K562 (cell line): Measurements from ENCODE around the gene SNAP23. TPM values are rescaled to one million over a fixed set of nuclear protein-coding genes. Genes with fewer than 3 reads are reported as not detected.

Source experiments
- CC2D1A ChIP-seq: fragments of 450-650 bp; IDR thresholded peaks from 2 replicates; pipeline ENCODE4 v1.6.1; 2017; ENCODE audit warnings: mild to moderate bottlenecking
- CTCF ChIP-seq, 3 experiments: IDR thresholded peaks in 2 of 3; conservative IDR thresholded peaks in 1 of 3; 2 replicates each; pipeline ENCODE4 v1.5.1; 2011 to 2012; ENCODE audit warnings: low read length in 3 of 3, mild to moderate bottlenecking in 3 of 3, control low read depth in 2 of 3, improper control_type of control experiment in 1 of 3, inconsistent platforms in 1 of 3, low read depth in 1 of 3, mixed read lengths in 1 of 3, moderate library complexity in 1 of 3; ENCODE audit not compliant: insufficient read depth in 2 of 3
- DIDO1 ChIP-seq: fragments of 450-650 bp; IDR thresholded peaks from 2 replicates; pipeline ENCODE4 v1.6.1; 2016; ENCODE audit warnings: low read depth, missing biosample characterization, missing genetic modification characterization
- MCM2 ChIP-seq: fragments of 450-650 bp; IDR thresholded peaks from 2 replicates; pipeline ENCODE4 v1.6.1; 2017; ENCODE audit warnings: low read depth, mild to moderate bottlenecking
- MIER1 ChIP-seq: fragments of 450-650 bp; IDR thresholded peaks from 2 replicates; pipeline ENCODE4 v1.6.1; 2016; ENCODE audit warnings: antibody characterized with exemption, mild to moderate bottlenecking, low read depth
- MYC ChIP-seq, 2 experiments: fragments of 250-450 bp in 1 of 2; sonication (Bioruptor Pico) in 1 of 2; IDR thresholded peaks; 2 replicates each; pipeline versions ENCODE4 v1.5.1 to v1.6.1; 2012 to 2021; ENCODE audit warnings: low read depth in 2 of 2, borderline replicate concordance in 1 of 2, improper control_type of control experiment in 1 of 2, low read length in 1 of 2, mild to moderate bottlenecking in 1 of 2, moderate library complexity in 1 of 2
- PBX2 ChIP-seq, 2 experiments: IDR thresholded peaks in 1 of 2; conservative IDR thresholded peaks in 1 of 2; 2 replicates each; pipeline ENCODE4 v1.6.1; 2016; ENCODE audit warnings: low read depth in 2 of 2, mild to moderate bottlenecking in 1 of 2, missing compliant biosample characterization in 1 of 2, missing genetic modification characterization in 1 of 2, moderate library complexity in 1 of 2
- TGIF2 ChIP-seq: sonication (generic); formaldehyde crosslinking; IDR thresholded peaks from 2 replicates; pipeline ENCODE4 v1.8.1; 2022; ENCODE audit warnings: mild to moderate bottlenecking, missing genetic modification reagents, moderate library complexity
- USF1 ChIP-seq: sonication (generic); formaldehyde crosslinking; IDR thresholded peaks from 2 replicates; pipeline ENCODE4 v1.9.0; 2022; ENCODE audit warnings: mild to moderate bottlenecking, missing genetic modification reagents
- XRCC3 ChIP-seq: fragments of 450-650 bp; IDR thresholded peaks from 2 replicates; pipeline ENCODE4 v1.6.1; 2017; ENCODE audit warnings: mild to moderate bottlenecking, moderate library complexity
- ZBTB12 ChIP-seq: fragments of 250-450 bp; sonication (Bioruptor Pico); IDR thresholded peaks from 2 replicates; pipeline ENCODE4 v1.4.0; 2020
- ZFP91 ChIP-seq: sonication (generic); formaldehyde crosslinking; IDR thresholded peaks from 2 replicates; pipeline ENCODE4 v1.8.0; 2022; ENCODE audit warnings: mild to moderate bottlenecking, missing genetic modification reagents
- ZNF197 ChIP-seq: fragments of 200-800 bp; sonication (Bioruptor generic); IDR thresholded peaks from 2 replicates; pipeline ENCODE4 v1.6.1; 2016; ENCODE audit warnings: low read depth, missing genetic modification characterization, missing compliant biosample characterization
- ZNF274 ChIP-seq: IDR thresholded peaks from 2 replicates; pipeline ENCODE4 v1.6.1; 2011; ENCODE audit warnings: low read depth, mild to moderate bottlenecking, low read length, moderate library complexity, borderline replicate concordance
- ZNF316 ChIP-seq: fragments of 450-650 bp; IDR thresholded peaks from 2 replicates; pipeline ENCODE4 v1.6.1; 2016
- ZNF699 ChIP-seq: fragments of 250-450 bp; sonication (Bioruptor Pico); IDR thresholded peaks from 2 replicates; pipeline ENCODE4 v1.8.0; 2021; ENCODE audit warnings: mild to moderate bottlenecking, moderate library complexity; ENCODE audit not compliant: insufficient replicate concordance
- polyA plus RNA-seq, 8 experiments: library from polyadenylated mRNA; depleted of rRNA in 4 of 8; stranded (reverse) in 5 of 8; unstranded in 3 of 8; fragments of >200 nt; fragmentation: Nextera tagmentation in 2 of 8; fragmentation: Illumina TruSeq in 1 of 8; extraction: Ambion mirVana in 2 of 8; extraction: Trizol in 1 of 8; gene quantifications; 2 replicates each; pipeline versions ENCODE4 v1.2.1 to v1.2.3, GENCODE V29; 2011 to 2014; ENCODE audit warnings: inconsistent platforms in 1 of 8, missing spikeins in 1 of 8
- total RNA-seq, 7 experiments: library from RNA; depleted of rRNA in 6 of 7; stranded (reverse); fragments of >200 nt in 6 of 7; fragmentation: Illumina TruSeq in 2 of 7; extraction: Trizol in 2 of 7; gene quantifications; 2 replicates each; pipeline versions ENCODE4 v1.2.1 to v1.2.3, GENCODE V29; 2011 to 2021; ENCODE audit warnings: low replicate concordance in 1 of 7

Gene SNAP23
- total and polyA plus RNA-seq, 9 of the 15 experiments (the other 6 are each of a cell fraction or from before 2014, with no cell fraction given): 78.9 to 168 (median 117) TPM

GRCh38 chr15:42499858-42500609 lies 4.6 kb downstream of the SNAP23 start (continued):
- TF ChIP-seq ZBTB12 (CRISPR knock-in tag) (no peak), ZNF274 (no peak), MCM2 (no peak), CC2D1A (peak; percentile 53), USF1 (no peak), MIER1 (no peak), TGIF2 (CRISPR knock-in tag) (no peak), MYC (IDR thresholded peaks at IDR 0.05; ENCODE audit: low read depth, low read length) (no peak), MYC (CRISPR knock-in tag; IDR thresholded peaks at IDR 0.05; ENCODE audit: borderline replicate concordance, low read depth) (no peak), ZNF197 (no peak), ZNF699 (CRISPR knock-in tag) (no peak), ZNF316 (no peak), ZFP91 (CRISPR knock-in tag) (no peak), DIDO1 (tag) (no peak), PBX2 (CRISPR knock-in tag; IDR thresholded peaks at IDR 0.05; ENCODE audit: low read depth) (no peak), PBX2 (tag; conservative IDR thresholded peaks at IDR 0.05; ENCODE audit: low read depth) (peak; percentile 67; the same call in 1 of the 2 replicates), XRCC3 (no peak), CTCF (IDR thresholded peaks at IDR 0.05 in 2 of 3, conservative IDR thresholded peaks at IDR 0.05 in 1 of 3; ENCODE audit: insufficient read depth in 2 of 3, low read depth in 1 of 3, low read length in 3 of 3) (no peak)
